ENCODE data around the gene SALL4. TPM values are rescaled to one million over a fixed set of nuclear protein-coding genes. Genes with fewer than 3 reads are reported as not detected.

SALL4 gene
- total and polyA plus RNA-seq, 9 of the 15 experiments (the other 6 are each of a cell fraction or from before 2014, with no cell fraction given) = 0.03 to 0.07 TPM; not detected in 7

GRCh38 chr20:51833326-51833725 lies 31.0 kb upstream of the SALL4 start:
- Histone ChIP-seq H3K27ac (ENCODE audit: extremely low read depth, low read depth, low read length) (no peak overlapping the region), H3K9ac (ENCODE audit: insufficient read depth in 1 of 2, low read depth in 2 of 2, low read length in 2 of 2) (no peak overlapping the region), H3K4me3 (no peak overlapping the region), H3K27me3 (ENCODE audit: control insufficient read depth in 2 of 2, insufficient read depth in 2 of 2, low read length in 2 of 2) (peaks cover 8 to 38% of the 10 kb centered on the region in 2 experiments), H4K20me1 (replicated peaks; ENCODE audit: control insufficient read depth, insufficient read depth, low read length) (no peaks in the 10 kb centered on the region), H3K9me3 (replicated peaks; ENCODE audit: control insufficient read depth, insufficient read depth, low read depth, low read length) (no peaks in the 10 kb centered on the region), H3K79me2 (ENCODE audit: control insufficient read depth, insufficient read depth, low read length) (no peaks in the 10 kb centered on the region), H3K4me1 (replicated peaks in 1 of 2; ENCODE audit: control insufficient read depth in 2 of 2, insufficient read depth in 2 of 2, low read length in 2 of 2) (no peaks in the 10 kb centered on the region; a peak in 1 of 5 replicates), H3K36me3 (ENCODE audit: control insufficient read depth, insufficient read depth, low read length) (no peaks in the 10 kb centered on the region), H2AFZ (ENCODE audit: low read depth, low read length) (no peak overlapping the region), H3K4me2 (ENCODE audit: insufficient read depth, low read length) (no peak overlapping the region), H3K9me1 (ENCODE audit: control insufficient read depth, insufficient read depth, low read length) (no peaks in the 10 kb centered on the region)
- 1% methylated on average over 5 of the region's 6 CpGs for WGBS (ENCODE audit: insufficient coverage, low coverage, missing lambda C conversion rate)
- in situ Hi-C loops (cut with MboI) (no loop called here), intact Hi-C loops (cut with micrococcal nuclease) (no loop called here)
- POLR2A ChIA-PET = no interaction called here
- FAIRE-seq (no peak), DNase-seq (ENCODE audit: extremely low read depth in 1 of 4, low spot score in 3 of 4) (no peak), ATAC-seq (no peak)
- BruUV-seq (replicated peaks) = no TSS peak
- TF ChIP-seq ZNF766 (CRISPR knock-in tag; conservative IDR thresholded peaks at IDR 0.05) = no peak
- TF ChIP-seq E4F1 (CRISPR knock-in tag; IDR thresholded peaks at IDR 0.05; ENCODE audit: borderline replicate concordance) = no peak
- TF ChIP-seq SNAPC5 (CRISPR knock-in tag; IDR thresholded peaks at IDR 0.05) = no peak
- no peak for TF ChIP-seq BDP1 (IDR thresholded peaks at IDR 0.05; ENCODE audit: insufficient read depth, insufficient read length)
- TF ChIP-seq ZBTB49 (CRISPR knock-in tag; IDR thresholded peaks at IDR 0.05; ENCODE audit: borderline replicate concordance) = no peak
- TF ChIP-seq DIDO1 (tag; IDR thresholded peaks at IDR 0.05; ENCODE audit: low read depth) = no peak
- no peak for TF ChIP-seq WHSC1 (IDR thresholded peaks at IDR 0.05; ENCODE audit: low read length)
- no peak for TF ChIP-seq E2F4 (CRISPR knock-in tag; IDR thresholded peaks at IDR 0.05; ENCODE audit: low read depth)
- no peak for TF ChIP-seq CBFB (CRISPR knock-in tag; IDR thresholded peaks at IDR 0.05)
- TF ChIP-seq SETDB1 (IDR thresholded peaks at IDR 0.05; ENCODE audit: low read length) = no peak
- TF ChIP-seq NCOR1 (IDR thresholded peaks at IDR 0.05) = no peak
- TF ChIP-seq ZNF551 (CRISPR knock-in tag; IDR thresholded peaks at IDR 0.05) = no peak
- no peak for TF ChIP-seq HSF4 (CRISPR knock-in tag; IDR thresholded peaks at IDR 0.05; ENCODE audit: borderline replicate concordance)
- TF ChIP-seq HLTF (IDR thresholded peaks at IDR 0.05) = no peak
- no peak for TF ChIP-seq MAFF (IDR thresholded peaks at IDR 0.05; ENCODE audit: low read length)
- CTCF ChIA-PET (ENCODE audit: low intra/inter-chr PET ratio) = no interaction called here

All from K562 (cell line).